Lower leg skin (tissue), 3 donors: ENCODE data around the gene PON3.

ENCODE experiments used
- CTCF ChIP-seq, 3 donors: fragments of 450-650 bp; IDR thresholded peaks; one replicate each; pipeline ENCODE4 v1.5.1; 2016; ENCODE audit warnings: antibody characterized with exemption in 3 of 3, mild to moderate bottlenecking in 3 of 3, moderate library complexity in 2 of 3
- POLR2A ChIP-seq, 2 donors: fragments of 450-650 bp; IDR thresholded peaks; one replicate each; pipeline ENCODE4 v1.6.1; 2016 to 2017; ENCODE audit warnings: antibody characterized with exemption in 2 of 2, mild to moderate bottlenecking in 1 of 2, moderate library complexity in 1 of 2

GRCh38 chr7:95322854-95323253, 73.3 kb downstream of the PON3 start:
- TF ChIP-seq CTCF (IDR thresholded peaks at IDR 0.05) (no peak), POLR2A (IDR thresholded peaks at IDR 0.05) (no peak)
